CD4-positive, alpha-beta memory T cell (primary cell): ENCODE results near the gene BOK. TPM values are rescaled to one million over a fixed set of nuclear protein-coding genes. Genes with fewer than 3 reads are reported as not detected.

Experiments
- CTCF ChIA-PET: fragments of 350-600 bp; sonication (Branson Sonifier 250); formaldehyde crosslinking; loops from one replicate; lab custom pipeline; 2021; ENCODE audit warnings: inconsistent platforms; ENCODE audit not compliant: partially characterized antibody; lab: Charles Lee
- POLR2A ChIA-PET: fragments of 350-600 bp; sonication (Branson Sonifier 250); formaldehyde crosslinking; loops from one replicate; lab custom pipeline; 2021; ENCODE audit not compliant: partially characterized antibody; lab: Charles Lee
- DNase-seq, 5 donors: peaks; one replicate each; pipeline versions ENCODE4 v3.0.0 to v3.0.0-alpha.2; 2020 to 2022; ENCODE audit warnings: mixed read lengths in 1 of 5
- H3K27ac ChIP-seq: one replicate; pipeline ENCODE4 v1.7.0; 2013; ENCODE audit warnings: low read depth, low read length
- H3K27me3 ChIP-seq: 2 replicates; pipeline ENCODE4 v1.7.0; 2013; ENCODE audit warnings: mild to moderate bottlenecking, low read length, moderate library complexity; ENCODE audit not compliant: insufficient read depth
- H3K36me3 ChIP-seq: 2 replicates; pipeline ENCODE4 v1.7.0; 2013; ENCODE audit warnings: mild to moderate bottlenecking, low read length, moderate library complexity; ENCODE audit not compliant: insufficient read depth
- H3K4me1 ChIP-seq: 2 replicates; pipeline ENCODE4 v1.7.0; 2013; ENCODE audit warnings: mild to moderate bottlenecking, low read length, moderate library complexity; ENCODE audit not compliant: insufficient read depth
- H3K4me3 ChIP-seq, 2 donors: one replicate each; pipeline ENCODE4 v1.7.0; 2013; ENCODE audit warnings: low read length in 2 of 2, mild to moderate bottlenecking in 1 of 2
- H3K9me3 ChIP-seq, 2 donors: one replicate each; pipeline ENCODE4 v1.7.0; 2013; ENCODE audit warnings: low read length in 2 of 2, control low read depth in 1 of 2; ENCODE audit not compliant: control insufficient read depth in 1 of 2
- H3K27ac Mint-ChIP-seq, 7 donors: one replicate each; pipeline ENCODE4 v1.8.0; 2020 to 2021; ENCODE audit warnings: mixed read lengths in 7 of 7, mild to moderate bottlenecking in 6 of 7, inconsistent platforms in 3 of 7, moderate library complexity in 3 of 7
- H3K27me3 Mint-ChIP-seq, 2 donors: one replicate each; pipeline ENCODE4 v1.8.0; 2020 to 2021; ENCODE audit warnings: mixed read lengths in 2 of 2
- H3K36me3 Mint-ChIP-seq, 2 donors: one replicate each; pipeline ENCODE4 v1.8.0; 2020 to 2021; ENCODE audit warnings: mixed read lengths in 2 of 2, inconsistent platforms in 1 of 2, mild to moderate bottlenecking in 1 of 2
- H3K4me1 Mint-ChIP-seq, 4 donors: one replicate each; pipeline ENCODE4 v1.8.0; 2020 to 2021; ENCODE audit warnings: mixed read lengths in 4 of 4, mild to moderate bottlenecking in 1 of 4
- H3K4me3 Mint-ChIP-seq, 8 donors: one replicate each; pipeline ENCODE4 v1.8.0; 2020 to 2021; ENCODE audit warnings: mixed read lengths in 8 of 8, mild to moderate bottlenecking in 7 of 8, moderate library complexity in 6 of 8, inconsistent platforms in 3 of 8
- H3K9me3 Mint-ChIP-seq, 8 donors: one replicate each; pipeline ENCODE4 v1.8.0; 2020 to 2021; ENCODE audit warnings: mixed read lengths in 8 of 8, mild to moderate bottlenecking in 5 of 8, inconsistent platforms in 3 of 8, moderate library complexity in 1 of 8
- intact Hi-C: fragments of 100-400 bp; cut with micrococcal nuclease; formaldehyde crosslinking; loops from one replicate; pipeline ENCODE4 v1.15.1; 2023
- polyA plus RNA-seq, 2 donors: library from polyadenylated mRNA; unstranded; fragments of 300-500 nt; fragmentation: Illumina TruSeq; gene quantifications; one replicate each; pipeline ENCODE4 v1.2.3, GENCODE V29; 2021
- total RNA-seq, 2 experiments: library from RNA; stranded (reverse); gene quantifications; one replicate each; pipeline ENCODE4 v1.2.3, GENCODE V29; 2021

BOK gene
- total and polyA plus RNA-seq, 4 experiments from 2014 or later = not detected

- no peaks in the 10 kb centered on the region for H3K9me3 Mint-ChIP-seq
Measured at GRCh38 chr2:241532733-241533601, 25.6 kb upstream of the BOK start.

GRCh38 chr2:241534293-241534692, 24.3 kb upstream of the BOK start:
- H3K36me3 Mint-ChIP-seq = no peaks in the 10 kb centered on the region
- H3K27me3 Mint-ChIP-seq = peaks cover 6 to 14% of the 10 kb centered on the region in 2 donors
- POLR2A ChIA-PET = no interaction called here
- peak overlapping the region in 1 of 7 donors; percentile 48 for H3K27ac Mint-ChIP-seq
- CTCF ChIA-PET = no interaction called here
- DNase-seq = no peak
- Histone ChIP-seq H3K27ac (no peak overlapping the region), H3K4me3 (no peak overlapping the region), H3K36me3 (no peaks in the 10 kb centered on the region), H3K9me3 (no peaks in the 10 kb centered on the region), H3K4me1 (no peaks in the 10 kb centered on the region), H3K27me3 (no peaks in the 10 kb centered on the region)
- intact Hi-C loops = no loop called here
- no peaks in the 10 kb centered on the region for H3K4me1 Mint-ChIP-seq
- no peaks in the 10 kb centered on the region for H3K9me3 Mint-ChIP-seq
- no peak overlapping the region for H3K4me3 Mint-ChIP-seq

More at GRCh38 chr2:241532733-241533601, 25.6 kb upstream of the BOK start:
- H3K9me3 ChIP-seq = no peaks in the 10 kb centered on the region
- no peaks in the 10 kb centered on the region for H3K4me1 ChIP-seq
- Mint-ChIP-seq H3K4me3 (no peak overlapping the region), H3K27me3 (peaks cover 2 to 10% of the 10 kb centered on the region in 2 donors), H3K4me1 (no peaks in the 10 kb centered on the region), H3K27ac (no peak overlapping the region), H3K36me3 (no peaks in the 10 kb centered on the region)
- H3K4me3 ChIP-seq = no peak overlapping the region
- CTCF ChIA-PET = no interaction called here
- POLR2A ChIA-PET = no interaction called here
- no peaks in the 10 kb centered on the region for H3K36me3 ChIP-seq
- no peaks in the 10 kb centered on the region for H3K27me3 ChIP-seq
- no peak overlapping the region for H3K27ac ChIP-seq
- no peak for DNase-seq
- intact Hi-C loops = no loop called here

GRCh38 chr2:241534701-241535375, 23.7 kb upstream of the BOK start:
- CTCF ChIA-PET = no interaction called here
- no peaks in the 10 kb centered on the region for H3K36me3 ChIP-seq
- H3K4me3 ChIP-seq = no peak overlapping the region
- DNase-seq = no peak
- no peaks in the 10 kb centered on the region for H3K4me1 ChIP-seq
- H3K36me3 Mint-ChIP-seq = no peaks in the 10 kb centered on the region
- H3K9me3 ChIP-seq = no peaks in the 10 kb centered on the region
- no peaks in the 10 kb centered on the region for H3K4me1 Mint-ChIP-seq
- no peak overlapping the region for H3K4me3 Mint-ChIP-seq
- H3K27ac ChIP-seq = no peak overlapping the region
- H3K9me3 Mint-ChIP-seq = no peaks in the 10 kb centered on the region
- H3K27ac Mint-ChIP-seq = no peak overlapping the region
- POLR2A ChIA-PET = no interaction called here
- peaks cover 6 to 14% of the 10 kb centered on the region in 2 donors for H3K27me3 Mint-ChIP-seq
- H3K27me3 ChIP-seq = no peaks in the 10 kb centered on the region
- intact Hi-C loops = no loop called here

DNA sequence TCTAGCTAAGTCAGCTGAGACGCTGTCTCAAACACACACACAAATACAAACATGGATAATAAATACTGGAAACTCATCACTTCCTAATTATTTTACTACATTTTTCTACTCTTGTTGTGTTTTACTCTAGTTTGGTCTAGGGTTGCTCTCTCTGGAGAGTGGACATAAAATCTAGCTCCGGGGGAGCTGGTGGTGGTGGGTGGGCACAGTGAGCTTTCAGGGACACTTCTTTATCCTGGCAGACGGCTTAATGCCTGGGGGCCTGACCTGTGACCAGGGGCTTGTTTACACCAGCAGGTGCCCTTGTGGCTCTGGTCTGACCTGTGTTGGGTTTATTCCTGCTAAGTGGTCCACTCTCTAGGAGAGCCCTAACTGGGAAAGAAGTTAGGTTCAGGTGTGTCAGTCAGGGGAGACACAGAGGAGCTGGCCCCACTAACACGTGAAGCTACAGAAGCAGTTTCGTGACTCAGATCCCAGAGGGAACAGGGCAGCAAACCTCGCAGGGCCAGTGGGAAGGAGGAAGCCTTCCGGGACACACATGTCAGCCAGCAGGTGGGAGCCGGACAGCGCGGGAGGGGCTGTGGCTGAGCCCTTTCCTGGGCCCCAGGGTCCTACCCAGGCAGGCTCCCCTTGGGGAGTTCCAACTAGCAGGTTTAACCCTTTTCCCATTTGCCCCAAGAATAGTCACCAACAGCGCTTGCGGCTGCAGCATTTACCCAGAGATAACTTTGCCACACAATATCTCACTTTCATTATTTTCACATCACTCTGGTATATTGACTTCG, 22.5 kb upstream of the BOK start:
- no peaks in the 10 kb centered on the region for H3K9me3 Mint-ChIP-seq
- ChIA-PET POLR2A (no interaction called here), CTCF (no interaction called here)
- Histone ChIP-seq H3K4me1 (no peaks in the 10 kb centered on the region), H3K27me3 (no peaks in the 10 kb centered on the region), H3K36me3 (no peaks in the 10 kb centered on the region), H3K4me3 (no peak overlapping the region), H3K9me3 (no peaks in the 10 kb centered on the region), H3K27ac (no peak overlapping the region)
- no peak overlapping the region for H3K4me3 Mint-ChIP-seq
- peaks cover 9 to 12% of the 10 kb centered on the region in 2 donors for H3K27me3 Mint-ChIP-seq
- H3K4me1 Mint-ChIP-seq = peaks cover 0 to 6% (median 4%) of the 10 kb centered on the region in 4 donors
- no peaks in the 10 kb centered on the region for H3K36me3 Mint-ChIP-seq
- H3K27ac Mint-ChIP-seq = no peak overlapping the region
- intact Hi-C loops = no loop called here
- DNase-seq = no peak

GRCh38 chr2:241538838-241539615, 19.5 kb upstream of the BOK start:
- no peak overlapping the region for H3K27ac ChIP-seq
- Mint-ChIP-seq H3K4me3 (peak overlapping the region in 2 of 8 donors; percentile 30 to 48), H3K9me3 (no peaks in the 10 kb centered on the region), H3K27me3 (peaks cover 10 to 17% of the 10 kb centered on the region in 2 donors), H3K36me3 (no peaks in the 10 kb centered on the region), H3K4me1 (peaks cover 0 to 6% (median 4%) of the 10 kb centered on the region in 4 donors), H3K27ac (no peak overlapping the region)
- H3K9me3 ChIP-seq = no peaks in the 10 kb centered on the region
- no peak overlapping the region for H3K4me3 ChIP-seq
- H3K4me1 ChIP-seq = no peaks in the 10 kb centered on the region
- H3K27me3 ChIP-seq = no peaks in the 10 kb centered on the region
- intact Hi-C loops = no loop called here
- no peak for DNase-seq
- ChIA-PET CTCF (no interaction called here), POLR2A (no interaction called here)
- H3K36me3 ChIP-seq = no peaks in the 10 kb centered on the region

DNA sequence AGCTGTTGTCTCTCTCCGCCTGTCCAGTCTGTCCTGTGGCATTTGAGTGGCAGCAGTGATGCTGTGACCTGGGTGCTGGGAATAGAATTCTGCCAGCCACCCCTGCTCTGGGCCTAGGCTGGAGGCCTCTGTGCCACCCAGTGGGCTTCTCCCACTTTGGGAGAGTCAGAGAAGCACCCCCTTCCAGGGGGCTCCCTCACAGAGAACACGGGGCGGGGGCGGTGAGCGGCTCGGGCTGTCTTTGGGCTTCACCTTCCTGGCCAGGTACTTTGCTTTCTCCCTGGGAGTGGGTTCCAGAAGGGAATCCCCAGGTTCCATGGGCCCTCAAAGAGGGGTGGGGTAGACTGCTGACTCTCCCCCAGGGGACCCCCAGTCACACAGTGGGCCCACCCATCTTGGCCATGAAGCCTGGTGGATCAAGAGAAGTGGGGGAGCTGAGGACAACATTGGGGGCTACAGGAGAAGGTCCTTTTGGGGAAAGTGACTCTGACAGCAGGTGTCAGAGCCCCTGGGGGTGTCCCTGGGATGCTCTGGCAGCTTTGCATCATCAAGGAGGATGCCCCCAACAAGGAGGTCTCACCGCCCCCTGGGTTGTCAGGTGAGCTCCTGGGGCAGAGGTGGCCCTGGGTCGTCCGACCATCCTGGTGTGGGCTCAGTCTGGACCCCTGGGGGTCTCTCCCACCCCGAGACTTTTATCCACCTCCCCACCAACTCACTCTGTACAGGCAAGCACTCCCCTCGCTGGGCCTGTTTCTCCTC, 18.8 kb upstream of the BOK start:
- CTCF ChIA-PET = no interaction called here
- no peaks in the 10 kb centered on the region for H3K9me3 ChIP-seq
- intact Hi-C loops = no loop called here
- POLR2A ChIA-PET = no interaction called here
- Mint-ChIP-seq H3K36me3 (no peaks in the 10 kb centered on the region), H3K27ac (no peak overlapping the region), H3K9me3 (no peaks in the 10 kb centered on the region), H3K4me1 (peaks cover 0 to 6% (median 4%) of the 10 kb centered on the region in 4 donors), H3K4me3 (no peak overlapping the region), H3K27me3 (peaks cover 9 to 17% of the 10 kb centered on the region in 2 donors)
- H3K4me1 ChIP-seq = no peaks in the 10 kb centered on the region
- DNase-seq = no peak
- H3K36me3 ChIP-seq = no peaks in the 10 kb centered on the region
- H3K4me3 ChIP-seq = no peak overlapping the region
- no peaks in the 10 kb centered on the region for H3K27me3 ChIP-seq
- no peak overlapping the region for H3K27ac ChIP-seq
